A172 (cell line): ENCODE results near the gene SMPD3. TPM values are rescaled to one million over a fixed set of nuclear protein-coding genes. Genes with fewer than 3 reads are reported as not detected.
A peak's percentile ranks its signal among the peaks of the same experiment; 100 is the strongest.

ENCODE experiments used
- DNase-seq: peaks from one replicate; pipeline ENCODE4 v3.0.0-alpha.2; 2015; ENCODE audit warnings: low spot score
- total RNA-seq: library from RNA; depleted of rRNA; stranded (reverse); fragments of >200 nt; shearing (Covaris generic); gene quantifications from 2 replicates; pipeline ENCODE4 v1.2.3, GENCODE V29; 2014

Gene SMPD3
- total RNA-seq, 1 experiment from 2014 or later: 0.65 TPM

GRCh38 chr16:68472581-68472980, 24.3 kb upstream of the SMPD3 start:
- no peak for DNase-seq

- DNase-seq: no peak
Measured at GRCh38 chr16:68470461-68471150, 22.3 kb upstream of the SMPD3 start.

GRCh38 chr16:68469796-68470460, 21.6 kb upstream of the SMPD3 start:
- DNase-seq: no peak

- no peak for DNase-seq
Measured at GRCh38 chr16:68468842-68469241, 20.5 kb upstream of the SMPD3 start.

GRCh38 chr16:68466174-68466573, 17.9 kb upstream of the SMPD3 start:
- no peak for DNase-seq

GRCh38 chr16:68463904-68464303, 15.6 kb upstream of the SMPD3 start:
- no peak for DNase-seq

GRCh38 chr16:68460067-68460466, 11.8 kb upstream of the SMPD3 start:
- no peak for DNase-seq

- DNase-seq: no peak
Measured at GRCh38 chr16:68459457-68459856, 11.1 kb upstream of the SMPD3 start.

GRCh38 chr16:68458551-68458950, 10.2 kb upstream of the SMPD3 start:
- DNase-seq: no peak

- no peak for DNase-seq
Measured at GRCh38 chr16:68458101-68458500, 9.8 kb upstream of the SMPD3 start.

GRCh38 chr16:68455631-68456030, 7.3 kb upstream of the SMPD3 start:
- no peak for DNase-seq

GRCh38 chr16:68454920-68455435, 6.7 kb upstream of the SMPD3 start:
- no peak for DNase-seq

GRCh38 chr16:68453816-68454215, 5.5 kb upstream of the SMPD3 start:
- no peak for DNase-seq

- DNase-seq: peak; percentile 38
Measured at GRCh38 chr16:68452176-68452575, 3.9 kb upstream of the SMPD3 start.

- no peak for DNase-seq
Measured at GRCh38 chr16:68451676-68452075, 3.4 kb upstream of the SMPD3 start.

- DNase-seq: peak; percentile 13
Measured at GRCh38 chr16:68450741-68451255, 2.5 kb upstream of the SMPD3 start.

GRCh38 chr16:68447653-68448359, 502 bp downstream of the SMPD3 start:
- no peak for DNase-seq

GRCh38 chr16:68446681-68447652, 1.3 kb downstream of the SMPD3 start:
- no peak for DNase-seq

GRCh38 chr16:68445458-68445857, 2.9 kb downstream of the SMPD3 start:
- DNase-seq: peak; percentile 38

GRCh38 chr16:68444056-68444657, 4.2 kb downstream of the SMPD3 start:
- peak; percentile 58 for DNase-seq

GRCh38 chr16:68436581-68436980, 11.7 kb downstream of the SMPD3 start:
- DNase-seq: no peak
